Natural killer cell (primary cell): ENCODE data around the gene TCOF1. TPM values are rescaled to one million over a fixed set of nuclear protein-coding genes. Genes with fewer than 3 reads are reported as not detected.

Experiments
- ATAC-seq, 3 donors: fragments of 150-1000 bp in 2 of 3; fragments of 200-7000 bp in 1 of 3; cut with Tn5 transposase; 1 replicate in 1 of 3; 2 replicates in 2 of 3; pipeline ENCODE4 v1.10.0; 2021; ENCODE audit warnings: mild to moderate bottlenecking in 2 of 3, moderate library complexity in 2 of 3
- DNase-seq, 2 donors: peaks; one replicate each; pipeline versions ENCODE4 v3.0.0 to v3.0.0-alpha.2; 2013 to 2021; ENCODE audit warnings: mixed read lengths in 1 of 2
- H3K27ac ChIP-seq: one replicate; pipeline ENCODE4 v1.5.1; 2013; ENCODE audit warnings: mild to moderate bottlenecking, low read length
- H3K27me3 ChIP-seq: one replicate; pipeline ENCODE4 v1.6.1; 2013; ENCODE audit warnings: low read length; ENCODE audit not compliant: control insufficient read depth, insufficient read depth
- H3K36me3 ChIP-seq: one replicate; pipeline ENCODE4 v1.6.1; 2013; ENCODE audit warnings: low read length; ENCODE audit not compliant: control insufficient read depth, insufficient read depth
- H3K4me1 ChIP-seq: one replicate; pipeline ENCODE4 v1.6.1; 2013; ENCODE audit warnings: low read length; ENCODE audit not compliant: control insufficient read depth, insufficient read depth
- H3K4me3 ChIP-seq: one replicate; pipeline ENCODE4 v1.5.1; 2013; ENCODE audit warnings: low read length
- H3K9me3 ChIP-seq: one replicate; pipeline ENCODE4 v1.6.1; 2013; ENCODE audit warnings: low read length; ENCODE audit not compliant: control insufficient read depth, insufficient read depth
- H3K27ac Mint-ChIP-seq, 2 donors: one replicate each; pipeline ENCODE4 v1.8.0; 2022; ENCODE audit warnings: mild to moderate bottlenecking in 2 of 2, mixed read lengths in 2 of 2, moderate library complexity in 1 of 2
- H3K27me3 Mint-ChIP-seq, 2 donors: one replicate each; pipeline ENCODE4 v1.8.0; 2022; ENCODE audit warnings: low read depth in 2 of 2, mixed read lengths in 2 of 2
- H3K36me3 Mint-ChIP-seq: one replicate; pipeline ENCODE4 v1.8.0; 2022; ENCODE audit warnings: mixed read lengths
- H3K4me1 Mint-ChIP-seq, 2 donors: one replicate each; pipeline ENCODE4 v1.8.0; 2022; ENCODE audit warnings: mixed read lengths in 2 of 2
- H3K4me3 Mint-ChIP-seq: one replicate; pipeline ENCODE4 v1.8.0; 2022; ENCODE audit warnings: mild to moderate bottlenecking, moderate library complexity, mixed read lengths
- H3K9me3 Mint-ChIP-seq, 2 donors: one replicate each; pipeline ENCODE4 v1.8.0; 2022; ENCODE audit warnings: mixed read lengths in 2 of 2
- CTCF ChIP-seq: fragments of 200-600 bp; IDR thresholded peaks from one replicate; pipeline ENCODE4 v1.8.0; 2022; ENCODE audit warnings: antibody characterized with exemption
- WGBS: methylation state at CpG from one replicate; pipeline ENCODE4 v1.1.7; 2013; ENCODE audit warnings: missing lambda C conversion rate; ENCODE audit not compliant: insufficient coverage; 5-methylcytosine and 5-hydroxymethylcytosine counted together
- intact Hi-C: fragments of 100-400 bp; cut with micrococcal nuclease; formaldehyde crosslinking; loops from one replicate; pipeline ENCODE4 v1.14.2; 2022
- total RNA-seq, 4 donors: library from RNA; stranded (reverse); fragments of 120-200 nt in 1 of 4; gene quantifications; one replicate each; pipeline versions ENCODE4 v1.2.3 to v1.2.4, GENCODE V29; 2013 to 2022

The TCOF1 gene
- total RNA-seq, 3 donors from 2014 or later (not counting 1 experiment from before 2014, with no cell fraction given): 51.5 to 62.6 (median 51.7) TPM

DNA sequence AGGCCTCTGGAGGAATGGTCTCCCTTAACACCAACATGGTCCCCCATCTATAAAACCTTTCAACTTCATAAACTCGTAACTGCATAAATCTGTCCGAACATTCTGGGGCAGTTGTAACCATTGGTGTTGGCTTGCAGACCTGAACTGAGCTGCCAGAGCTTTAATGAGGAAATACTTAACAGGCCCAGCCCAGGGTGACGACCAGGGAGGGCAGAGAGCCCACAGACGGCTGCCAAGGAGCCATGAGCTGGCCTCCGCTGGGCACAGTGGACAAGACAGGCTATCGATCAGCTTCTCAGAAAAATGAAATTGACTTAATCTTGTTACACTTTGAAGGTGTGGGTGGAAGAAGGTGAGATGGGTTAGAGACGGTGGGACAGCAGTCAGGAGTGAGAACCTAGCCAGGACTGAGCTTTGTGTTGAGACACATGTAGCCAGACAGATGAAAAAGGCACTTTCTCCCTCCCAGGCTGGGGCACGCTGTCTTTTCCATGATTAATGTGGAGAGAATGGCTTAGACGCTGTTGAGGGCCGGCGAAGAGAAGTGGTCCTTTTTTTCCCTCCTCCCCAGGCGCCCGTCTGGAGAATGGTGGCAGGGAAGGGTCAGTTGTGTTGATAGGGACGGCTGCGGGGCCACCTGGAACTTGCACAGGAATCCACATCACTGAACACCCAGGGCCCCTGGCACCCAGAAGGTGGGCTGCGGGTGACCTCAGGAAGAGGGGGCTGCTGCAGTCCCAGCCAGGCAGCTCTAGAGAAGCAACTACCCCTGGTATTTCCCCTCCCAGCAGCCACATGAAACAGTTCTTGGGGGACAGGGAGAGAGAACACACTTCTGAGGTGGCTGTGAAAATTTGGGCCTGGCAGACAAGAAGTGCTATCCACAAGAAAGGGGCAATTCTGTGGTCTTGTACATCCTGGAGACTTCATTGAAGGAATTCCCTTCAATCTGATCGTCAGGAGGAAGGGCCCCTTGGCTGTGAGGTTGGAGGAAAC, 27.3 kb upstream of the TCOF1 start:
- no peaks in the 10 kb centered on the region for H3K36me3 Mint-ChIP-seq
- H3K27ac Mint-ChIP-seq: no peak overlapping the region
- H3K9me3 Mint-ChIP-seq: no peaks in the 10 kb centered on the region
- intact Hi-C loops: no loop called here
- peak in 1 of 3 donors; percentile 22 for ATAC-seq
- H3K9me3 ChIP-seq: no peaks in the 10 kb centered on the region
- no peak for TF ChIP-seq CTCF
- H3K27me3 Mint-ChIP-seq: peaks cover 0 to 5% of the 10 kb centered on the region in 2 donors
- peaks cover 13% of the 10 kb centered on the region for H3K4me1 ChIP-seq
- H3K4me1 Mint-ChIP-seq: no peaks in the 10 kb centered on the region
- 69% methylated on average over 11 of the region's 17 CpGs for WGBS
- no peak overlapping the region for H3K4me3 ChIP-seq
- no peaks in the 10 kb centered on the region for H3K36me3 ChIP-seq
- no peak overlapping the region for H3K4me3 Mint-ChIP-seq
- no peak for DNase-seq
- no peak overlapping the region for H3K27ac ChIP-seq
- H3K27me3 ChIP-seq: no peaks in the 10 kb centered on the region

GRCh38 chr5:150333400-150333799, 24.1 kb upstream of the TCOF1 start:
- WGBS: 78% methylated on average over 5 of the region's 5 CpGs
- no peaks in the 10 kb centered on the region for H3K36me3 ChIP-seq
- no peak overlapping the region for H3K4me3 Mint-ChIP-seq
- H3K36me3 Mint-ChIP-seq: no peaks in the 10 kb centered on the region
- DNase-seq (no peak), ATAC-seq (no peak)
- H3K27me3 ChIP-seq: no peaks in the 10 kb centered on the region
- H3K4me3 ChIP-seq: no peak overlapping the region
- H3K4me1 ChIP-seq: peaks cover 13% of the 10 kb centered on the region
- no peak for TF ChIP-seq CTCF
- H3K4me1 Mint-ChIP-seq: no peaks in the 10 kb centered on the region
- no peak overlapping the region for H3K27ac ChIP-seq
- H3K9me3 ChIP-seq: no peaks in the 10 kb centered on the region
- H3K27me3 Mint-ChIP-seq: peaks cover 0 to 5% of the 10 kb centered on the region in 2 donors
- no peak overlapping the region for H3K27ac Mint-ChIP-seq
- intact Hi-C loops: no loop called here
- H3K9me3 Mint-ChIP-seq: no peaks in the 10 kb centered on the region

- Histone ChIP-seq H3K27ac (no peak overlapping the region), H3K27me3 (no peaks in the 10 kb centered on the region), H3K36me3 (no peaks in the 10 kb centered on the region), H3K4me3 (no peak overlapping the region), H3K4me1 (peaks cover under 1% of the 10 kb centered on the region), H3K9me3 (no peaks in the 10 kb centered on the region)
- no peak for ATAC-seq
- Mint-ChIP-seq H3K9me3 (no peaks in the 10 kb centered on the region), H3K27me3 (no peaks in the 10 kb centered on the region), H3K36me3 (no peaks in the 10 kb centered on the region), H3K4me1 (no peaks in the 10 kb centered on the region), H3K27ac (no peak overlapping the region), H3K4me3 (no peak overlapping the region)
- no peak for TF ChIP-seq CTCF
- no peak for DNase-seq
- 81% methylated on average over 3 of the region's 4 CpGs for WGBS
- intact Hi-C loops: no loop called here
These were observed 21.7 kb upstream of the TCOF1 start for GRCh38 chr5:150335778-150336177.
